Mucosa of descending colon (tissue), 3 donors: ENCODE data around the gene BLM. TPM values are rescaled to one million over a fixed set of nuclear protein-coding genes. Genes with fewer than 3 reads are reported as not detected.

ENCODE experiments used
- ATAC-seq: fragments of 200-7000 bp; cut with Tn5 transposase; one replicate; pipeline ENCODE4 v1.9.1; 2020; ENCODE audit warnings: mild to moderate bottlenecking, moderate library complexity
- DNase-seq, 3 donors: peaks; one replicate each; pipeline ENCODE4 v3.0.0-alpha.2; 2020
- H3K36me3 ChIP-seq: fragments of 200-600 bp; one replicate; pipeline ENCODE4 v1.8.0; 2021; ENCODE audit warnings: low read depth, mild to moderate bottlenecking
- H3K4me1 ChIP-seq: fragments of 200-600 bp; one replicate; pipeline ENCODE4 v1.8.0; 2021; ENCODE audit warnings: low read depth, mild to moderate bottlenecking
- H3K4me3 ChIP-seq: fragments of 200-600 bp; one replicate; pipeline ENCODE4 v1.8.0; 2021; ENCODE audit warnings: mild to moderate bottlenecking
- H3K9me3 ChIP-seq: fragments of 200-600 bp; one replicate; pipeline ENCODE4 v1.8.0; 2021; ENCODE audit warnings: mild to moderate bottlenecking
- CTCF ChIP-seq: fragments of 200-600 bp; IDR thresholded peaks from one replicate; pipeline ENCODE4 v1.8.0; 2022; ENCODE audit warnings: antibody characterized with exemption, mild to moderate bottlenecking
- intact Hi-C, 2 donors: fragments of 100-400 bp; cut with DNase I in 1 of 2; cut with micrococcal nuclease in 1 of 2; formaldehyde crosslinking; loops; one replicate each; pipeline versions ENCODE4 v1.11.0 to v1.11.1; 2022; cut with DNase I, micrococcal nuclease
- total RNA-seq, 3 donors: library from RNA; stranded (reverse); fragmentation: NEBNext Ultra II Directional in 2 of 3; extraction: Animal tissue kit (Norgen Biotek cat#: 25700) in 2 of 3; gene quantifications; one replicate each; pipeline versions ENCODE4 v1.2.1 to v1.2.4, GENCODE V29; 2021 to 2023
- donor health status: DM: no; HTN: no; CAD: no; lungs with moderate emphysema.
- donor health status: DM: no; HTN: no; CAD: no.
- donor health status: DM: no; HTN: yes; CAD: no.

BLM gene
- total RNA-seq, 3 donors from 2014 or later: 2.9 to 7.2 (median 4.1) TPM

GRCh38 chr15:90862487-90862886, 145.3 kb downstream of the BLM start:
- H3K4me3 ChIP-seq: no peak overlapping the region
- intact Hi-C loops: no loop called here
- no peak for TF ChIP-seq CTCF
- ATAC-seq (no peak), DNase-seq (no peak)
- no peaks in the 10 kb centered on the region for H3K36me3 ChIP-seq
- H3K4me1 ChIP-seq: peaks cover 3% of the 10 kb centered on the region
- H3K9me3 ChIP-seq: no peaks in the 10 kb centered on the region

GRCh38 chr15:90862964-90863778, 146.0 kb downstream of the BLM start:
- TF ChIP-seq CTCF: no peak
- no peaks in the 10 kb centered on the region for H3K9me3 ChIP-seq
- ATAC-seq (no peak), DNase-seq (no peak)
- peaks cover 3% of the 10 kb centered on the region for H3K4me1 ChIP-seq
- intact Hi-C loops: no loop called here
- no peak overlapping the region for H3K4me3 ChIP-seq
- no peaks in the 10 kb centered on the region for H3K36me3 ChIP-seq

- Histone ChIP-seq H3K4me3 (no peak overlapping the region), H3K4me1 (peaks cover 3% of the 10 kb centered on the region), H3K36me3 (no peaks in the 10 kb centered on the region), H3K9me3 (no peaks in the 10 kb centered on the region)
- intact Hi-C loops: no loop called here
- DNase-seq (no peak), ATAC-seq (no peak)
- no peak for TF ChIP-seq CTCF
These were observed 146.8 kb downstream of the BLM start for GRCh38 chr15:90863987-90864386.

GRCh38 chr15:90864507-90864906, 147.4 kb downstream of the BLM start:
- ATAC-seq (no peak), DNase-seq (no peak)
- Histone ChIP-seq H3K4me1 (peaks cover 5% of the 10 kb centered on the region), H3K4me3 (no peak overlapping the region), H3K9me3 (no peaks in the 10 kb centered on the region), H3K36me3 (no peaks in the 10 kb centered on the region)
- TF ChIP-seq CTCF: no peak
- intact Hi-C loops: no loop called here

GRCh38 chr15:90865702-90866101, 148.6 kb downstream of the BLM start:
- intact Hi-C loops: no loop called here
- Histone ChIP-seq H3K9me3 (no peaks in the 10 kb centered on the region), H3K36me3 (no peaks in the 10 kb centered on the region), H3K4me3 (no peak overlapping the region), H3K4me1 (peaks cover 14% of the 10 kb centered on the region)
- DNase-seq: no peak
- no peak for ATAC-seq
- no peak for TF ChIP-seq CTCF

Other genes starting within 250 kb of the BLM start
- gene CRTC3, start 187.4 kb upstream of the BLM start, total RNA-seq: 10 to 100 TPM; 21.6 to 53.6 (median 21.7) TPM
- gene FURIN, start 151.2 kb downstream of the BLM start, total RNA-seq: 10 to 100 TPM; 65.9 to 83.4 (median 67.4) TPM
- gene FES, start 167.2 kb downstream of the BLM start, total RNA-seq: 10 to 100 TPM in 2 of 3 donors, 1 to 10 TPM in 1; 7.9 to 18.6 (median 12.1) TPM
- gene MAN2A2, start 186.0 kb downstream of the BLM start, total RNA-seq: 10 to 100 TPM; 50.9 to 75.8 (median 75.3) TPM
- gene HDDC3, start 215.2 kb downstream of the BLM start, total RNA-seq: 10 to 100 TPM; 10.7 to 23.4 (median 15.4) TPM
- 10 to 100 TPM; 43.9 to 92.5 (median 54.8) TPM for gene UNC45A, start 217.9 kb downstream of the BLM start, total RNA-seq
- 10 to 100 TPM; 18.5 to 21.5 (median 20.7) TPM for gene RCCD1, start 237.5 kb downstream of the BLM start, total RNA-seq